Measurements from ENCODE around the gene SLC7A7. TPM values are rescaled to one million over a fixed set of nuclear protein-coding genes. Genes with fewer than 3 reads are reported as not detected.

Gene SLC7A7
- total RNA-seq, 2 experiments from 2014 or later = 0.45 TPM; not detected in 1

GRCh38 chr14:22843123-22843925, 28.1 kb upstream of the SLC7A7 start:
- ATAC-seq (no peak), DNase-seq (no peak)
- Mint-ChIP-seq H3K27ac (no peak overlapping the region), H3K27me3 (peaks cover 14% of the 10 kb centered on the region), H3K4me1 (ENCODE audit: low read depth) (no peaks in the 10 kb centered on the region), H3K9me3 (no peaks in the 10 kb centered on the region), H3K36me3 (ENCODE audit: low read depth) (no peaks in the 10 kb centered on the region), H3K4me3 (no peak overlapping the region)
- no peak for TF ChIP-seq CTCF (IDR thresholded peaks at IDR 0.05)
- ChIA-PET CTCF (interaction anchor here (1.0 to 2.5 kb wide), 3 partner anchors 8 to 20 kb away, joined by 3 to 9 read pairs (median 6); no protein-coding TSS in a partner anchor), POLR2A (interaction anchor here (1.0 kb wide), 1 partner anchor 9 kb away, joined by 3 read pairs; no protein-coding TSS in a partner anchor)
- intact Hi-C loops (cut with micrococcal nuclease) = no loop called here

DNA sequence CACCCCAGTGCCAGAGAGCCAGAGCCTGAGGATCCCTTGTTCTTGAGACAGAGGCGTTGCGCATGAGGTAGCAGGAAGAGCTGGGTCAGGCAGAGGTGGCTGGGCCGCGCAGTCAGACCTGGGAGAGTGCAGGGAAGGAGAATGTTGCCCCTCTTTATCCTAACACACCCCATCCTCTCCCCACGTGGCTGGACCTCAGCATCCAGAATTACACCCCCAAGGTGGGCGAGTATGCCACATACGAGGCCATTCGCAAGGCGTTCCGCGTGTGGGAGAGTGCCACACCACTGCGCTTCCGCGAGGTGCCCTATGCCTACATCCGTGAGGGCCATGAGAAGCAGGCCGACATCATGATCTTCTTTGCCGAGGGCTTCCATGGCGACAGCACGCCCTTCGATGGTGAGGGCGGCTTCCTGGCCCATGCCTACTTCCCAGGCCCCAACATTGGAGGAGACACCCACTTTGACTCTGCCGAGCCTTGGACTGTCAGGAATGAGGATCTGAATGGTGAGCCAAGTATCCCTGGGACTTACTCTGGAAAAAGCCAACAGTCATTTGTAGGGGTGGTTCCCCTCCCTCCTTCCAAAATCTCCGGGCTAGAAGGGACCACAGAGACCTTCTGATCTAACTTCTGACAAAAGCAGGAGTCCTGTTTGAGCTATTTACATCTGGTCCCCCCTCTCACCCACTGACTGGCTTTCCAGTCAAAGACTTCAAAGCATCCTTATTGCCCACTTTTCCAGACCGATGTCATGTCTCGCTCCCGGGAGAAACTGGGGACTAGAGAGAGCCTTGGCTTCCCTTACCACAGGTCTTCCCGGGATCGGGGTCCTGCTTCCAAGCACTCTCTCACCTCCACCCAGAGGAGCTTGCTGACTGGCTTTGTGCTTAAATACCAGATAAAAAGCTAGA, 27.2 kb upstream of the SLC7A7 start:
- POLR2A ChIA-PET = interaction anchor here (1.0 kb wide), 1 partner anchor 10 kb away, joined by 3 read pairs; no protein-coding TSS in a partner anchor
- no peaks in the 10 kb centered on the region for H3K36me3 Mint-ChIP-seq (ENCODE audit: low read depth)
- intact Hi-C loops (cut with micrococcal nuclease) = no loop called here
- TF ChIP-seq CTCF (IDR thresholded peaks at IDR 0.05) = no peak
- ATAC-seq = no peak
- H3K9me3 Mint-ChIP-seq = no peaks in the 10 kb centered on the region
- H3K27me3 Mint-ChIP-seq = peaks cover 18% of the 10 kb centered on the region
- no peak overlapping the region for H3K4me3 Mint-ChIP-seq
- no peak overlapping the region for H3K27ac Mint-ChIP-seq
- H3K4me1 Mint-ChIP-seq (ENCODE audit: low read depth) = peaks cover 5% of the 10 kb centered on the region
- no peak for DNase-seq
- CTCF ChIA-PET = interaction anchor here (1.8 kb wide), 1 partner anchor 11 kb away, joined by 9 read pairs; no protein-coding TSS in a partner anchor

GRCh38 chr14:22841769-22842168, 26.5 kb upstream of the SLC7A7 start:
- CTCF ChIA-PET = interaction anchor here (1.1 to 1.3 kb wide), 2 partner anchors 18 to 271 kb away, joined by 4 to 7 read pairs; no protein-coding TSS in a partner anchor
- POLR2A ChIA-PET = interaction anchor here (1.0 kb wide), 1 partner anchor 11 kb away, joined by 3 read pairs; no protein-coding TSS in a partner anchor
- Mint-ChIP-seq H3K36me3 (ENCODE audit: low read depth) (peaks cover 3% of the 10 kb centered on the region), H3K27ac (no peak overlapping the region), H3K9me3 (no peaks in the 10 kb centered on the region), H3K4me1 (ENCODE audit: low read depth) (peaks cover 9% of the 10 kb centered on the region), H3K4me3 (no peak overlapping the region), H3K27me3 (peaks cover 22% of the 10 kb centered on the region)
- no peak for ATAC-seq
- DNase-seq = no peak
- intact Hi-C loops (cut with micrococcal nuclease) = no loop called here
- TF ChIP-seq CTCF (IDR thresholded peaks at IDR 0.05) = no peak

DNA sequence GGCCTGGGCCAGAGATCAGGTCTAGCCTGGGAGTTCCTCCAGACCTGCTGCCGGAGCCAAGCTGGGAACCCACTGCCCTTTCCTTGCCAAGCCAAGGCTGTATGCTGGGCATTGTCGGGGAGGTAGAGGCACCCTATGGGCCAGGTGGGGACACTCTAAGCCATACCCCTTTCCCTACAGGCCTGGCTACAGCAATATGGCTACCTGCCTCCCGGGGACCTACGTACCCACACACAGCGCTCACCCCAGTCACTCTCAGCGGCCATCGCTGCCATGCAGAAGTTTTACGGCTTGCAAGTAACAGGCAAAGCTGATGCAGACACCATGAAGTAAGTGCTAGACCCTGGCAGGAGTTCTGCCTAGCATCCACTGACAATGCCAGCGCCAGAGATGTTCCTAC, 26.1 kb upstream of the SLC7A7 start:
- ATAC-seq = no peak
- POLR2A ChIA-PET = interaction anchor here (1.0 kb wide), 1 partner anchor 11 kb away, joined by 3 read pairs; no protein-coding TSS in a partner anchor
- CTCF ChIA-PET = interaction anchor here (1.0 to 1.3 kb wide), 5 partner anchors 9 to 271 kb away, joined by 3 to 10 read pairs (median 4); no protein-coding TSS in a partner anchor
- intact Hi-C loops (cut with micrococcal nuclease) = no loop called here
- DNase-seq = no peak
- Mint-ChIP-seq H3K4me1 (ENCODE audit: low read depth) (peaks cover 9% of the 10 kb centered on the region), H3K9me3 (no peaks in the 10 kb centered on the region), H3K27me3 (peaks cover 20% of the 10 kb centered on the region), H3K27ac (no peak overlapping the region), H3K4me3 (no peak overlapping the region), H3K36me3 (ENCODE audit: low read depth) (peaks cover 5% of the 10 kb centered on the region)
- TF ChIP-seq CTCF (IDR thresholded peaks at IDR 0.05) = no peak

All from activated CD8-positive, alpha-beta T cell treated with anti-CD3 and anti-CD28 coated beads for 36 hours (primary cell).